SH-SY5Y (cell line): ENCODE results near the gene CYP1A1.

Source experiments
- GATA2 ChIP-seq: IDR thresholded peaks from 2 replicates; pipeline ENCODE4 v1.6.1; 2011; ENCODE audit warnings: mild to moderate bottlenecking, low read depth, low read length
- GATA3 ChIP-seq: IDR thresholded peaks from 2 replicates; pipeline ENCODE4 v1.6.1; 2011; ENCODE audit warnings: low read depth, mild to moderate bottlenecking, low read length, moderate library complexity

GRCh38 chr15:74748322-74748946 is 23.1 kb upstream of the CYP1A1 start, which contains the start of gene CYP1A2:
- TF ChIP-seq GATA2 (no peak), GATA3 (no peak)
